Esophagus squamous epithelium (tissue), 4 donors: ENCODE results near the gene RIMOC1.

ENCODE experiments used
- CTCF ChIP-seq, 6 experiments: fragments of 450-650 bp in 4 of 6; fragments of 200-600 bp in 2 of 6; sonication (generic) in 2 of 6; IDR thresholded peaks; one replicate each; pipeline ENCODE4 v1.5.1; 2016 to 2019; ENCODE audit warnings: antibody characterized with exemption in 6 of 6, mild to moderate bottlenecking in 4 of 6, moderate library complexity in 4 of 6
- POLR2A ChIP-seq, 4 donors: fragments of 450-650 bp; IDR thresholded peaks; one replicate each; pipeline ENCODE4 v1.6.1; 2017; ENCODE audit warnings: antibody characterized with exemption in 4 of 4, mild to moderate bottlenecking in 4 of 4, moderate library complexity in 3 of 4

GRCh38 chr5:41924526-41924871, 20.4 kb downstream of the RIMOC1 start:
- TF ChIP-seq CTCF (IDR thresholded peaks at IDR 0.05) (no peak), POLR2A (IDR thresholded peaks at IDR 0.05) (no peak)
